Coronary artery (tissue), 2 donors: ENCODE measurements around the gene MRPS24.
A peak's percentile ranks its signal among the peaks of the same experiment; 100 is the strongest.

Experiments
- DNase-seq: peaks from one replicate; pipeline ENCODE4 v3.0.0-alpha.2; 2017; ENCODE audit warnings: low spot score
- H3K27ac ChIP-seq, 2 donors: fragments of 200-600 bp; sonication (generic); one replicate each; pipeline ENCODE4 v1.5.1; 2016 to 2019
- H3K4me3 ChIP-seq: fragments of 200-600 bp; sonication (generic); 2 replicates; pipeline ENCODE4 v1.5.1; 2016; ENCODE audit warnings: mild to moderate bottlenecking, moderate library complexity
- CTCF ChIP-seq: fragments of 200-600 bp; sonication (generic); IDR thresholded peaks from one replicate; pipeline ENCODE4 v1.5.1; 2019; ENCODE audit warnings: antibody characterized with exemption

MRPS24 gene

GRCh38 chr7:43869006-43869866, at the start of gene MRPS24:
Gene MRPS24, minus strand, starts transcription at chr7:43869517. Its CDS starts 22 bp downstream, at chr7:43869495.
- DNase-seq, result peak; percentile 96
- H3K27ac ChIP-seq, result peak within 1 kb of the TSS; percentile 94 to 96
- peak within 1 kb of the TSS; percentile 93 for H3K4me3 ChIP-seq
- TF ChIP-seq CTCF, result no peak

GRCh38 chr7:43915907-43916306, 46.6 kb upstream of the MRPS24 start:
- DNase-seq, result no peak
- no peak for TF ChIP-seq CTCF
- H3K27ac ChIP-seq, result no peak overlapping the region
- no peak overlapping the region for H3K4me3 ChIP-seq

DNA sequence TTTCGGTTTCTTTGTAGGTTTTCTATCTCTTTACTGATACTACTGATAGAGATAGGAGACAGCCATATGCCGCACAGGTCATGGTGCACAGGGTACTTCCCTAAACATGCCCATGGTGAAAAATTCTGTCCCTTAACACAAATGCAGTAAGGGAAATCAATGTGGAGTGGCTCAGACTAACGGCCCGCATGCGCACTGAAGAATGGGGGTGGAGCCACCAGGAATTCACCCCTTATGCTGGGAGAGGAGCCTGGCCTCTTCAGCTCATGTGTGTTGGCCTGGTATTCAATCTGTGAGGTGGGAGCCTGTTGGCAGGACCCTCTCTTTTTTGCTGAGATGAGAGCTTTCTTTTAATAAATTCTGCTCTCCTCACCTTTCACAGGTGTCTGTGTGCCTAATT, 45.5 kb upstream of the MRPS24 start:
- Histone ChIP-seq H3K27ac (no peak overlapping the region), H3K4me3 (no peak overlapping the region)
- DNase-seq, result no peak
- TF ChIP-seq CTCF, result no peak

- peak within 1 kb of the TSS; percentile 96 for H3K4me3 ChIP-seq
- H3K27ac ChIP-seq, result peak within 1 kb of the TSS; percentile 92 to 95
- no peak for TF ChIP-seq CTCF
- DNase-seq, result no peak
Measured at GRCh38 chr7:43906331-43907010, 37.2 kb upstream of the MRPS24 start, which contains the start of gene URGCP. Gene URGCP, minus strand, starts transcription at chr7:43906596. Its CDS starts 21 bp downstream, at chr7:43906575.

GRCh38 chr7:43905956-43906330, 36.6 kb upstream of the MRPS24 start:
- H3K27ac ChIP-seq, result peak overlapping the region; percentile 92 to 95
- peak overlapping the region; percentile 96 for H3K4me3 ChIP-seq
- DNase-seq, result no peak
- TF ChIP-seq CTCF, result no peak

- no peak for DNase-seq
- peak overlapping the region; percentile 96 for H3K4me3 ChIP-seq
- peak overlapping the region; percentile 92 to 95 for H3K27ac ChIP-seq
- TF ChIP-seq CTCF, result no peak
Measured at GRCh38 chr7:43905209-43905946, 36.1 kb upstream of the MRPS24 start.
